PC-3 (cell line): ENCODE data around the gene ACP7.

ENCODE experiments used
- EZH2 ChIP-seq: fragments of 300-600 bp; sonication (generic); IDR thresholded peaks from one replicate; pipeline ENCODE4 v1.6.1; 2017; ENCODE audit warnings: antibody characterized with exemption, mild to moderate bottlenecking, low read length; ENCODE audit not compliant: unreplicated experiment
- EZH2phosphoT487 ChIP-seq: fragments of 300-600 bp; sonication (generic); IDR thresholded peaks from 2 replicates; pipeline ENCODE4 v1.6.1; 2018; ENCODE audit warnings: mild to moderate bottlenecking, antibody characterized with exemption, low read length, borderline replicate concordance
- TF ChIP-seq, protein P1 (sequence below): fragments of 300-600 bp; sonication (generic); conservative IDR thresholded peaks from 2 replicates; pipeline ENCODE4 v1.5.1; 2017; ENCODE audit warnings: antibody characterized with exemption, low read depth, mild to moderate bottlenecking, low read length

- TF ChIP-seq, protein P1, sequence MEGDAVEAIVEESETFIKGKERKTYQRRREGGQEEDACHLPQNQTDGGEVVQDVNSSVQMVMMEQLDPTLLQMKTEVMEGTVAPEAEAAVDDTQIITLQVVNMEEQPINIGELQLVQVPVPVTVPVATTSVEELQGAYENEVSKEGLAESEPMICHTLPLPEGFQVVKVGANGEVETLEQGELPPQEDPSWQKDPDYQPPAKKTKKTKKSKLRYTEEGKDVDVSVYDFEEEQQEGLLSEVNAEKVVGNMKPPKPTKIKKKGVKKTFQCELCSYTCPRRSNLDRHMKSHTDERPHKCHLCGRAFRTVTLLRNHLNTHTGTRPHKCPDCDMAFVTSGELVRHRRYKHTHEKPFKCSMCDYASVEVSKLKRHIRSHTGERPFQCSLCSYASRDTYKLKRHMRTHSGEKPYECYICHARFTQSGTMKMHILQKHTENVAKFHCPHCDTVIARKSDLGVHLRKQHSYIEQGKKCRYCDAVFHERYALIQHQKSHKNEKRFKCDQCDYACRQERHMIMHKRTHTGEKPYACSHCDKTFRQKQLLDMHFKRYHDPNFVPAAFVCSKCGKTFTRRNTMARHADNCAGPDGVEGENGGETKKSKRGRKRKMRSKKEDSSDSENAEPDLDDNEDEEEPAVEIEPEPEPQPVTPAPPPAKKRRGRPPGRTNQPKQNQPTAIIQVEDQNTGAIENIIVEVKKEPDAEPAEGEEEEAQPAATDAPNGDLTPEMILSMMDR, result no peak
- no peak for TF ChIP-seq EZH2
- no peak for TF ChIP-seq EZH2phosphoT487
Observed at GRCh38 chr19:39085392-39085791, 1.2 kb downstream of the ACP7 start.
